Lung (tissue), 12 donors: ENCODE data around the gene CDH4. TPM values are rescaled to one million over a fixed set of nuclear protein-coding genes. Genes with fewer than 3 reads are reported as not detected.

Experiments used
- ATAC-seq: fragments of 200-7000 bp; cut with Tn5 transposase; one replicate; pipeline ENCODE4 v1.9.1; 2020; ENCODE audit warnings: moderate number of reproducible peaks; ENCODE audit not compliant: insufficient read depth, low FRiP score
- DNase-seq, 3 donors: peaks; one replicate each; pipeline ENCODE4 v3.0.0-alpha.2; 2013 to 2017
- H3K27ac ChIP-seq, 2 donors: one replicate each; pipeline ENCODE4 v1.5.1; 2013; ENCODE audit warnings: mild to moderate bottlenecking in 2 of 2, moderate library complexity in 2 of 2, control low read depth in 1 of 2, inconsistent platforms in 1 of 2, low read depth in 1 of 2, low read length in 1 of 2
- H3K27me3 ChIP-seq, 3 donors: one replicate each; pipeline ENCODE4 v1.5.1; 2013; ENCODE audit warnings: low read length in 2 of 3; ENCODE audit not compliant: control insufficient read depth in 3 of 3, insufficient read depth in 3 of 3
- H3K36me3 ChIP-seq, 4 donors: one replicate each; pipeline ENCODE4 v1.5.1; 2013; ENCODE audit warnings: low read length in 4 of 4, mild to moderate bottlenecking in 1 of 4, moderate library complexity in 1 of 4; ENCODE audit not compliant: control insufficient read depth in 4 of 4, insufficient read depth in 4 of 4
- H3K4me1 ChIP-seq, 5 donors: one replicate each; pipeline ENCODE4 v1.5.1; 2013; ENCODE audit warnings: low read length in 5 of 5, mild to moderate bottlenecking in 2 of 5, moderate library complexity in 1 of 5; ENCODE audit not compliant: control insufficient read depth in 5 of 5, insufficient read depth in 5 of 5
- H3K4me3 ChIP-seq: one replicate; pipeline ENCODE4 v1.5.1; 2013; ENCODE audit warnings: mild to moderate bottlenecking, control low read depth, moderate library complexity
- H3K9ac ChIP-seq, 2 donors: one replicate each; pipeline ENCODE4 v1.5.1; 2013; ENCODE audit warnings: low read length in 2 of 2, control low read depth in 1 of 2; ENCODE audit not compliant: insufficient read depth in 1 of 2
- H3K9me3 ChIP-seq, 4 donors: one replicate each; pipeline ENCODE4 v1.5.1; 2013; ENCODE audit warnings: low read length in 3 of 4, mild to moderate bottlenecking in 1 of 4, moderate library complexity in 1 of 4; ENCODE audit not compliant: control insufficient read depth in 4 of 4, insufficient read depth in 3 of 4
- WGBS, 2 donors: extraction: QIAGEN DNeasy Blood & Tissue Kit; methylation state at CpG; one replicate each; pipeline ENCODE4 v1.1.7; 2013; 5-methylcytosine and 5-hydroxymethylcytosine counted together
- polyA plus RNA-seq, 2 donors: library from polyadenylated mRNA; stranded (reverse); fragments of 200-250 nt; gene quantifications; one replicate each; pipeline ENCODE4 v1.2.1, GENCODE V29; 2013
- total RNA-seq, 2 donors: library from RNA; depleted of rRNA in 1 of 2; stranded (reverse); fragments of >200 nt in 1 of 2; gene quantifications; one replicate each; pipeline ENCODE4 v1.2.1, GENCODE V29; 2014 to 2021
- TF ChIP-seq, protein P1 (sequence below): IDR thresholded peaks from 2 replicates; pipeline ENCODE4 v1.5.1; 2012; ENCODE audit warnings: mild to moderate bottlenecking; ENCODE audit errors: control extremely low read depth, extremely low read depth
- donor health status: control.
- donor health status: control.
- donor health status: Bipolar disorder and iron deficiency.
- donor health status: healthy.
- donor health status: DM: yes; HTN: yes; CAD: no.

Gene CDH4
- total and polyA plus RNA-seq, 4 donors = 0.10 to 2.1 (median 0.34) TPM

- WGBS, 2 donors = 85 to 88% methylated on average over 10 of the region's 10 CpGs
- H3K9ac ChIP-seq = no peak overlapping the region
- H3K27me3 ChIP-seq = peaks cover 0 to 6% (median 0%) of the 10 kb centered on the region in 3 donors
- ATAC-seq (no peak), DNase-seq (no peak)
- no peak overlapping the region for H3K4me3 ChIP-seq
- H3K9me3 ChIP-seq = peaks cover 0 to 2% (median 0%) of the 10 kb centered on the region in 4 donors
- H3K4me1 ChIP-seq = peaks cover 0 to 3% (median 0%) of the 10 kb centered on the region in 5 donors
- H3K36me3 ChIP-seq = no peaks in the 10 kb centered on the region
- TF ChIP-seq, protein P1, sequence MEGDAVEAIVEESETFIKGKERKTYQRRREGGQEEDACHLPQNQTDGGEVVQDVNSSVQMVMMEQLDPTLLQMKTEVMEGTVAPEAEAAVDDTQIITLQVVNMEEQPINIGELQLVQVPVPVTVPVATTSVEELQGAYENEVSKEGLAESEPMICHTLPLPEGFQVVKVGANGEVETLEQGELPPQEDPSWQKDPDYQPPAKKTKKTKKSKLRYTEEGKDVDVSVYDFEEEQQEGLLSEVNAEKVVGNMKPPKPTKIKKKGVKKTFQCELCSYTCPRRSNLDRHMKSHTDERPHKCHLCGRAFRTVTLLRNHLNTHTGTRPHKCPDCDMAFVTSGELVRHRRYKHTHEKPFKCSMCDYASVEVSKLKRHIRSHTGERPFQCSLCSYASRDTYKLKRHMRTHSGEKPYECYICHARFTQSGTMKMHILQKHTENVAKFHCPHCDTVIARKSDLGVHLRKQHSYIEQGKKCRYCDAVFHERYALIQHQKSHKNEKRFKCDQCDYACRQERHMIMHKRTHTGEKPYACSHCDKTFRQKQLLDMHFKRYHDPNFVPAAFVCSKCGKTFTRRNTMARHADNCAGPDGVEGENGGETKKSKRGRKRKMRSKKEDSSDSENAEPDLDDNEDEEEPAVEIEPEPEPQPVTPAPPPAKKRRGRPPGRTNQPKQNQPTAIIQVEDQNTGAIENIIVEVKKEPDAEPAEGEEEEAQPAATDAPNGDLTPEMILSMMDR = no peak
- H3K27ac ChIP-seq = no peak overlapping the region
These were observed 309.2 kb downstream of the CDH4 start for GRCh38 chr20:61561111-61561830.

DNA sequence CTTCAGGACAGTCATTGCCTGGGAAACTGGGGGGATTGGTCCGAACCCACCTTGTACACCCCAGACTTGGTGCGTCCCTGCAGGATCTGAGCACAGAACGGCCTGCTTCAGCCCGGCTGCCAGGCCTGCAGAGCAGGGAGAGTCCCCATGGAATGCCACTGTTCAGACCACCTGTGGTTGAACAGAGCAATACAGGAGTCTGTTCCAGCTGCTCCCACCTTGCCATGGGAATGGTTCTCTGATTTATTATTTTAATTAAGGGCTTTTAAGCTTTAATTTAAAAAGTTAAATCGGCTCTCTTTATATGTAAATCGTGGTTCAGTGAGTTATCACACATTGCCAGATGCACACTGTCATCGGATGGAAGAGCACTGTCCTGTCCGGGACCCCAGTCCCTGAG lies 310.4 kb downstream of the CDH4 start:
- Histone ChIP-seq H3K36me3 (no peaks in the 10 kb centered on the region), H3K4me1 (peaks cover 0 to 3% (median 0%) of the 10 kb centered on the region in 5 donors), H3K9me3 (peaks cover 0 to 2% (median 0%) of the 10 kb centered on the region in 4 donors), H3K9ac (no peak overlapping the region), H3K4me3 (no peak overlapping the region), H3K27me3 (peaks cover 0 to 6% (median 0%) of the 10 kb centered on the region in 3 donors), H3K27ac (no peak overlapping the region)
- ATAC-seq (no peak), DNase-seq (no peak)
- 81 to 83% methylated on average over 8 of the region's 8 CpGs for WGBS, 2 donors
- TF ChIP-seq, protein P1 = no peak

GRCh38 chr20:61562897-61563504 lies 310.9 kb downstream of the CDH4 start:
- Histone ChIP-seq H3K27me3 (peaks cover 0 to 3% (median 0%) of the 10 kb centered on the region in 3 donors), H3K4me3 (no peak overlapping the region), H3K27ac (no peak overlapping the region), H3K9me3 (peaks cover 0 to 2% (median 0%) of the 10 kb centered on the region in 4 donors), H3K4me1 (peaks cover 0 to 3% (median 0%) of the 10 kb centered on the region in 5 donors), H3K36me3 (no peaks in the 10 kb centered on the region), H3K9ac (no peak overlapping the region)
- DNase-seq (peak in 1 of 3 donors; percentile 35), ATAC-seq (no peak)
- TF ChIP-seq, protein P1 = no peak
- WGBS, 2 donors = 61 to 72% methylated on average over 16 of the region's 16 CpGs
